Colonic mucosa (tissue), 4 donors: ENCODE measurements around the gene DAPK1. TPM values are rescaled to one million over a fixed set of nuclear protein-coding genes. Genes with fewer than 3 reads are reported as not detected.

Experiments
- DNase-seq: peaks from one replicate; pipeline ENCODE4 v3.0.0-alpha.2; 2020
- H3K27ac ChIP-seq: fragments of 200-600 bp; one replicate; pipeline ENCODE4 v1.8.0; 2021
- H3K27me3 ChIP-seq: fragments of 200-600 bp; one replicate; pipeline ENCODE4 v1.8.0; 2021
- H3K36me3 ChIP-seq: fragments of 200-600 bp; one replicate; pipeline ENCODE4 v1.8.0; 2021
- H3K4me1 ChIP-seq: fragments of 200-600 bp; one replicate; pipeline ENCODE4 v1.8.0; 2021; ENCODE audit warnings: mild to moderate bottlenecking
- H3K4me3 ChIP-seq: fragments of 200-600 bp; one replicate; pipeline ENCODE4 v1.8.0; 2021
- H3K9ac ChIP-seq, 2 donors: one replicate each; pipeline ENCODE4 v1.7.0; 2013; ENCODE audit warnings: control low read depth in 2 of 2, low read depth in 2 of 2, low read length in 2 of 2
- H3K9me3 ChIP-seq: fragments of 200-600 bp; one replicate; pipeline ENCODE4 v1.8.0; 2021
- intact Hi-C: fragments of 100-400 bp; cut with DNase I; formaldehyde crosslinking; loops from one replicate; pipeline ENCODE4 v1.14.1; 2022
- total RNA-seq, 2 donors: library from RNA; stranded (reverse); fragmentation: NEBNext Ultra II Directional in 1 of 2; extraction: Animal tissue kit (Norgen Biotek cat#: 25700) in 1 of 2; gene quantifications; one replicate each; pipeline ENCODE4 v1.2.1, GENCODE V29; 2021
- TF ChIP-seq, protein P1 (sequence below): fragments of 200-600 bp; IDR thresholded peaks from one replicate; pipeline ENCODE4 v1.8.0; 2022; ENCODE audit warnings: antibody characterized with exemption, mild to moderate bottlenecking
- donor health status: healthy.
- donor health status: DM: no; HTN: no; CAD: no.
- donor health status: DM: no; HTN: no; CAD: no.

The DAPK1 gene
- total RNA-seq, 2 donors from 2014 or later: 7.9 to 17.5 TPM

GRCh38 chr9:87501806-87502205 lies 4.1 kb downstream of the DAPK1 start:
- intact Hi-C loops: no loop called here
- no peak overlapping the region for H3K27ac ChIP-seq
- no peaks in the 10 kb centered on the region for H3K36me3 ChIP-seq
- TF ChIP-seq, protein P1, sequence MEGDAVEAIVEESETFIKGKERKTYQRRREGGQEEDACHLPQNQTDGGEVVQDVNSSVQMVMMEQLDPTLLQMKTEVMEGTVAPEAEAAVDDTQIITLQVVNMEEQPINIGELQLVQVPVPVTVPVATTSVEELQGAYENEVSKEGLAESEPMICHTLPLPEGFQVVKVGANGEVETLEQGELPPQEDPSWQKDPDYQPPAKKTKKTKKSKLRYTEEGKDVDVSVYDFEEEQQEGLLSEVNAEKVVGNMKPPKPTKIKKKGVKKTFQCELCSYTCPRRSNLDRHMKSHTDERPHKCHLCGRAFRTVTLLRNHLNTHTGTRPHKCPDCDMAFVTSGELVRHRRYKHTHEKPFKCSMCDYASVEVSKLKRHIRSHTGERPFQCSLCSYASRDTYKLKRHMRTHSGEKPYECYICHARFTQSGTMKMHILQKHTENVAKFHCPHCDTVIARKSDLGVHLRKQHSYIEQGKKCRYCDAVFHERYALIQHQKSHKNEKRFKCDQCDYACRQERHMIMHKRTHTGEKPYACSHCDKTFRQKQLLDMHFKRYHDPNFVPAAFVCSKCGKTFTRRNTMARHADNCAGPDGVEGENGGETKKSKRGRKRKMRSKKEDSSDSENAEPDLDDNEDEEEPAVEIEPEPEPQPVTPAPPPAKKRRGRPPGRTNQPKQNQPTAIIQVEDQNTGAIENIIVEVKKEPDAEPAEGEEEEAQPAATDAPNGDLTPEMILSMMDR: no peak
- H3K9me3 ChIP-seq: no peaks in the 10 kb centered on the region
- no peaks in the 10 kb centered on the region for H3K4me1 ChIP-seq
- DNase-seq: no peak
- no peak overlapping the region for H3K4me3 ChIP-seq
- peaks cover 9% of the 10 kb centered on the region for H3K27me3 ChIP-seq
- no peak overlapping the region for H3K9ac ChIP-seq

DNA sequence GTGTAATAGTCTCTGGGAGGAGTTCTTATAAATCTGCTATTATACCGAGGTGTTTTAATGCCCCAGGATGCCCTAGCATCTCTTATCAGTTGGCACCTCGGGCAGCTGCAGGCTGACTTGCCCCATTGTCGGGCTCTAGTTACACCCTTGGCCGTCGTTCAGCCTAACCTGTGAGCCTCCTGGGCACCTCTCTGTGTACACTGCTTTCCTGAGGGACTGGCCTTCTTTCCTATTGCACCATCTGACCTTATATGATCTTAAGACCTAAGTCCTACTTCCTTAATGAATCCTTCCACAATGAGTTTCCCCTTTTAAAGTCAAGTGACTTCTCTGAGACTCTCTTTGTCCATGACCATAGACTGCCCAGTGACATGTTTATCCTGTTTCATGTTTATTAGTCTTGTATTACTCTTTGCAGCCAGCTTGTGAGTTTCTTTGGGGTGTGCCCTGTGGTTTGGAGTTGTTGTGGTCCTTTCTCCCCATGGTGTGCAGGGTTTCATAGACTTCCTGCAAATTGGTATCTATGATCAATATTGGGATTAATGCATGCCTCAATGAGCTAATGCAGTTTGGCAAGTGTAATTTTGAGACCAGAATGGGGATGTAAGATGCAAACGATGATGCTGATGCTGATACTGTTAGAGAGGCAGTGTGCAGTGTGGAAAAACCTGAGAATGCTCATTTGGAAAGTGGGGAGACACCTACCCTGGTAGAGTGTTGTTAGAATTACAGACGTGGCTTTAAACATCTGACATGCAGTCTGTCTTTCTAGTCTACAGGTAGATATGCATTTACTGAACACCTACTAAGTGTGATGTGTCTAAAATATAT lies 4.9 kb downstream of the DAPK1 start:
- no peak overlapping the region for H3K4me3 ChIP-seq
- peaks cover 7% of the 10 kb centered on the region for H3K27me3 ChIP-seq
- no peak overlapping the region for H3K27ac ChIP-seq
- TF ChIP-seq, protein P1: no peak
- H3K9ac ChIP-seq: no peak overlapping the region
- peak; percentile 59 for DNase-seq
- H3K9me3 ChIP-seq: no peaks in the 10 kb centered on the region
- no peaks in the 10 kb centered on the region for H3K4me1 ChIP-seq
- H3K36me3 ChIP-seq: no peaks in the 10 kb centered on the region
- intact Hi-C loops: no loop called here

DNA sequence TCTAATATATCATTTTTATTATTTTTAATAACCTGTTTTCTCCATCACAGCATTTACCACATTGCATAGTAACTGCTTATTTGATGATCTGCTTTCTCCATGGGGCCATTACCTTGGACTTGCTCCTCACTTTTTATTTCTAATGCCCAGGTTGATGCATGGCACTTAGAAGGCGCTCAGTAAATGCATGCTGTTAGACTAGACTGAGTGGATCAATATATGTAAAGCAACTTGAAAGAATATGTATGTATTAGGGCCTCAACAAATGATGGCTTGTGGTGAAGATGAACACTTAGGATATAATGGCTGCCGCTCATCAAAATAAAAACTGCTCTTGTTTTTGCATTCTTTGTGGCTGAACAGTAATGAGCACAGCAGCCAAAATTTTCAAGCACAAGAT lies 5.8 kb downstream of the DAPK1 start:
- Histone ChIP-seq H3K27ac (no peak overlapping the region), H3K9me3 (no peaks in the 10 kb centered on the region), H3K36me3 (no peaks in the 10 kb centered on the region), H3K4me3 (no peak overlapping the region), H3K27me3 (no peaks in the 10 kb centered on the region), H3K9ac (no peak overlapping the region), H3K4me1 (no peaks in the 10 kb centered on the region)
- TF ChIP-seq, protein P1: no peak
- DNase-seq: no peak
- intact Hi-C loops: no loop called here

- H3K36me3 ChIP-seq: no peaks in the 10 kb centered on the region
- H3K9ac ChIP-seq: no peak overlapping the region
- intact Hi-C loops: no loop called here
- DNase-seq: no peak
- no peak overlapping the region for H3K4me3 ChIP-seq
- TF ChIP-seq, protein P1: no peak
- no peaks in the 10 kb centered on the region for H3K9me3 ChIP-seq
- no peaks in the 10 kb centered on the region for H3K27me3 ChIP-seq
- H3K27ac ChIP-seq: no peak overlapping the region
- H3K4me1 ChIP-seq: no peaks in the 10 kb centered on the region
Observed at GRCh38 chr9:87503927-87504326, 6.3 kb downstream of the DAPK1 start.

GRCh38 chr9:87504938-87505337 lies 7.3 kb downstream of the DAPK1 start:
- Histone ChIP-seq H3K4me1 (no peaks in the 10 kb centered on the region), H3K27ac (no peak overlapping the region)
- no peak for DNase-seq

More at GRCh38 chr9:87504938-87505337, 7.3 kb downstream of the DAPK1 start:
- intact Hi-C loops: no loop called here
- TF ChIP-seq, protein P1: no peak
- H3K9ac ChIP-seq: no peak overlapping the region
- no peaks in the 10 kb centered on the region for H3K9me3 ChIP-seq
- no peaks in the 10 kb centered on the region for H3K27me3 ChIP-seq
- H3K4me3 ChIP-seq: no peak overlapping the region
- H3K36me3 ChIP-seq: no peaks in the 10 kb centered on the region
